B cell (primary cell): ENCODE data around the gene ADGRD1. TPM values are rescaled to one million over a fixed set of nuclear protein-coding genes. Genes with fewer than 3 reads are reported as not detected.
"Not testable (repeated sequence)": the region's sequence is repeated elsewhere in the genome, so short reads cannot be mapped to it uniquely, and the experiment has no call there.

Source experiments
- ATAC-seq: fragments of 200-7000 bp; cut with Tn5 transposase; one replicate; pipeline ENCODE4 v1.10.0; 2021; ENCODE audit warnings: low read depth, mild to moderate bottlenecking, moderate number of reproducible peaks, moderate library complexity
- CTCF ChIA-PET: fragments of 350-600 bp; sonication (Branson Sonifier 250); formaldehyde crosslinking; loops from one replicate; lab custom pipeline; 2021; ENCODE audit warnings: antibody characterized with exemption, inconsistent platforms; lab: Charles Lee
- POLR2A ChIA-PET: fragments of 350-600 bp; sonication (Branson Sonifier 250); formaldehyde crosslinking; loops from one replicate; lab custom pipeline; 2021; ENCODE audit warnings: antibody characterized with exemption; lab: Charles Lee
- DNase-seq: peaks from one replicate; pipeline ENCODE4 v3.0.0; 2013
- H2AFZ ChIP-seq: 2 replicates; pipeline ENCODE4 v1.6.1; 2012; ENCODE audit warnings: mild to moderate bottlenecking, low read depth, low read length; ENCODE audit not compliant: insufficient read depth, poor library complexity, severe bottlenecking
- H3K27ac ChIP-seq, 2 donors: 1 replicate in 1 of 2; 2 replicates in 1 of 2; pipeline ENCODE4 v1.5.1; 2012 to 2013; ENCODE audit warnings: low read length in 2 of 2, mild to moderate bottlenecking in 2 of 2, moderate library complexity in 1 of 2
- H3K27me3 ChIP-seq, 4 experiments: fragments of 200-600 bp in 1 of 4; sonication (generic) in 1 of 4; replicated peaks in 1 of 4; 1 replicate in 2 of 4; 2 replicates in 2 of 4; pipeline versions ENCODE4 v1.6.1 to v1.7.0; 2013 to 2016; ENCODE audit warnings: low read length in 3 of 4, mild to moderate bottlenecking in 2 of 4, mixed read lengths in 1 of 4, moderate library complexity in 1 of 4; ENCODE audit not compliant: insufficient read depth in 4 of 4, control insufficient read depth in 3 of 4; ENCODE audit errors: control extremely low read depth in 1 of 4
- H3K36me3 ChIP-seq, 2 experiments: replicated peaks in 1 of 2; 1 replicate in 1 of 2; 2 replicates in 1 of 2; pipeline versions ENCODE4 v1.6.1 to v1.7.1; 2013; ENCODE audit warnings: low read length in 1 of 2; ENCODE audit not compliant: insufficient read depth in 2 of 2, control insufficient read depth in 1 of 2; ENCODE audit errors: control extremely low read depth in 1 of 2, extremely low read depth in 1 of 2
- H3K4me1 ChIP-seq, 2 donors: fragments of 200-600 bp in 1 of 2; sonication (generic) in 1 of 2; 1 replicate in 1 of 2; 2 replicates in 1 of 2; pipeline versions ENCODE4 v1.5.1 to v1.6.1; 2013 to 2017; ENCODE audit warnings: low read length in 2 of 2; ENCODE audit not compliant: control insufficient read depth in 2 of 2, insufficient read depth in 2 of 2
- H3K4me2 ChIP-seq: replicated peaks from 2 replicates; pipeline ENCODE3; 2012; ENCODE audit warnings: mild to moderate bottlenecking, low read depth, low read length; ENCODE audit not compliant: poor library complexity, severe bottlenecking
- H3K4me3 ChIP-seq, 5 experiments: fragments of 200-600 bp in 1 of 5; sonication (generic) in 1 of 5; 1 replicate in 3 of 5; 2 replicates in 2 of 5; pipeline versions ENCODE4 v1.5.1 to v1.7.0; 2011 to 2016; ENCODE audit warnings: low read length in 4 of 5, mild to moderate bottlenecking in 4 of 5, low read depth in 2 of 5, control low read depth in 1 of 5, moderate library complexity in 1 of 5; ENCODE audit not compliant: insufficient read depth in 1 of 5; ENCODE audit errors: control extremely low read depth in 1 of 5, extremely low read depth in 1 of 5
- H3K79me2 ChIP-seq: fragments of 200-600 bp; sonication (generic); one replicate; pipeline ENCODE4 v1.6.0; 2016; ENCODE audit warnings: low read length; ENCODE audit not compliant: control insufficient read depth, insufficient read depth
- H3K9ac ChIP-seq: fragments of 200-600 bp; sonication (generic); 2 replicates; pipeline ENCODE4 v1.6.1; 2017; ENCODE audit warnings: mild to moderate bottlenecking, low read length, moderate library complexity
- H3K9me3 ChIP-seq, 3 donors: one replicate each; pipeline versions ENCODE4 v1.6.1 to v1.7.1; 2013; ENCODE audit warnings: low read length in 2 of 3; ENCODE audit not compliant: control insufficient read depth in 2 of 3, insufficient read depth in 1 of 3; ENCODE audit errors: control extremely low read depth in 1 of 3
- H4K20me1 ChIP-seq: 2 replicates; pipeline ENCODE4 v1.6.0; 2012; ENCODE audit warnings: mild to moderate bottlenecking, low read length; ENCODE audit not compliant: insufficient read depth, control insufficient read depth, poor library complexity, severe bottlenecking
- H3K27ac Mint-ChIP-seq: one replicate; pipeline ENCODE4 v1.8.0; 2021; ENCODE audit warnings: mixed read lengths
- H3K27me3 Mint-ChIP-seq: one replicate; pipeline ENCODE4 v1.8.0; 2021; ENCODE audit warnings: mixed read lengths
- H3K4me1 Mint-ChIP-seq: one replicate; pipeline ENCODE4 v1.8.0; 2021; ENCODE audit warnings: mixed read lengths
- H3K4me3 Mint-ChIP-seq: one replicate; pipeline ENCODE4 v1.8.0; 2021; ENCODE audit warnings: mixed read lengths
- H3K9me3 Mint-ChIP-seq: one replicate; pipeline ENCODE4 v1.8.0; 2022; ENCODE audit warnings: mixed read lengths; ENCODE audit not compliant: insufficient read depth
- EZH2 ChIP-seq: IDR thresholded peaks from 2 replicates; pipeline ENCODE4 v1.6.1; 2012; ENCODE audit warnings: borderline replicate concordance, low read depth, mild to moderate bottlenecking, moderate library complexity, low read length; ENCODE audit not compliant: insufficient read depth, poor library complexity, severe bottlenecking
- WGBS: methylation state at CpG from one replicate; pipeline ENCODE4 v1.1.5; 2013; ENCODE audit warnings: missing lambda C conversion rate; ENCODE audit not compliant: insufficient coverage; 5-methylcytosine and 5-hydroxymethylcytosine counted together
- intact Hi-C: fragments of 100-400 bp; cut with micrococcal nuclease; formaldehyde crosslinking; loops from one replicate; pipeline ENCODE4 v1.10.0; 2022
- polyA plus RNA-seq: library from polyadenylated mRNA; depleted of rRNA; stranded (reverse); fragments of >200 nt; gene quantifications from 2 replicates; pipeline ENCODE4 v1.2.3, GENCODE V29; 2012
- total RNA-seq, 2 donors: library from RNA; stranded (reverse); fragments of 120-200 nt in 1 of 2; gene quantifications; 1 replicate in 1 of 2; 2 replicates in 1 of 2; pipeline versions ENCODE4 v1.2.3 to v1.2.4, GENCODE V29; 2013 to 2022
- TF ChIP-seq, protein P1 (sequence below): fragments of 200-600 bp; IDR thresholded peaks from one replicate; pipeline ENCODE4 v1.8.0; 2022; ENCODE audit warnings: antibody characterized with exemption, mild to moderate bottlenecking

Gene ADGRD1
- total and polyA plus RNA-seq, 2 donors (not counting 1 experiment from before 2014, with no cell fraction given): 1.1 to 2.2 TPM

DNA sequence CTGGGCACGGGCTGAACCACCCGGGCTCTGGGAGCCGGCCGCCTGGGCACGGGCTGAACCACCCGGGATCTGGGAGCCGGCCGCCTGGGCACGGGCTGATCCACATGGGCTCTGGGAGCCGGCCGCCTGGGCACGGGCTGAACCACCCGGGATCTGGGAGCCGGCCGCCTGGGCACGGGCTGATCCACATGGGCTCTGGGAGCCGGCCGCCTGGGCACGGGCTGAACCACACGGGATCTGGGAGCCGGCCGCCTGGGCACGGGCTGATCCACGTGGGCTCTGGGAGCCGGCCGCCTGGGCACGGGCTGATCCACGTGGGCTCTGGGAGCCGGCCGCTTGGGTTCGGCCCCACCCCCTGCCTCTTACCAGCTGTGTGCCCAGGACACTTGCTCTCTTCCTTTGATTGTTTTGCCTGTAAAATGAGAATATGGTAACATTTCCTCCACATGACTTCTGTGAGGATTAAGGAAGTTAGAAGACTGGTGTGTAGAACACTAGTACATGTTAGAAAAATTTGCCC is 48.7 kb upstream of the ADGRD1 start:
- H3K27ac Mint-ChIP-seq, H3K9me3 ChIP-seq, H3K4me3 Mint-ChIP-seq, H3K4me2 ChIP-seq, DNase-seq, H3K9ac ChIP-seq, intact Hi-C loops, H4K20me1 ChIP-seq, H2AFZ ChIP-seq, H3K36me3 ChIP-seq, H3K27me3 ChIP-seq, ATAC-seq, H3K4me1 ChIP-seq, H3K79me2 ChIP-seq, H3K4me1 Mint-ChIP-seq, H3K4me3 ChIP-seq, H3K27ac ChIP-seq, H3K9me3 Mint-ChIP-seq, POLR2A ChIA-PET, CTCF ChIA-PET: not testable (repeated sequence)
- WGBS: 96% methylated on average over 23 of the region's 31 CpGs
- peaks cover 18% of the 10 kb centered on the region for H3K27me3 Mint-ChIP-seq

DNA sequence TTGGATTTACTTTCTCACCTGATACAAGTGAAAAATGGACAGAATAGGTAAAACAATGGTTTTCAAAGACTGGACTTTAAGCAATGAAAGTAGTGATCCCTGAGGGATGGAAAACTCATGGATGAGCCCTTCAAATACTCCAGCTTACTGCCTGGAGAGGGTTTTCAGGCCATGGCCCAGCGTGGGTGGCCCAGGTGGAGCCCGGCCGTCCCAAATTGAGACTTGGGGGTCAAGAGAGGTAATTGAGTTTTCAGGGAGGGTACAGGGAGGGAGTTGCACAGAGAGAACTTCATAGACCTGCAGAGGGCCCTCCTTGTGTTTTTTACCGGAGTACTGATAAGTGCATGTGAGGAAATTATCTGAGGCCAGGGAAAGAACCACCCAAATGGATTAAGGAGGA is 44.6 kb upstream of the ADGRD1 start:
- 88% methylated on average over 4 of the region's 4 CpGs for WGBS
- no peaks in the 10 kb centered on the region for H3K4me1 Mint-ChIP-seq
- Histone ChIP-seq H3K4me2 (no peak overlapping the region), H4K20me1 (no peaks in the 10 kb centered on the region), H3K4me3 (no peak overlapping the region), H3K36me3 (no peaks in the 10 kb centered on the region), H3K79me2 (no peaks in the 10 kb centered on the region), H3K27ac (no peak overlapping the region), H3K9me3 (peaks cover 3 to 11% (median 4%) of the 10 kb centered on the region in 3 donors), H2AFZ (no peak overlapping the region), H3K27me3 (peaks cover 0 to 9% (median 3%) of the 10 kb centered on the region in 4 experiments), H3K9ac (no peak overlapping the region), H3K4me1 (no peaks in the 10 kb centered on the region)
- H3K9me3 Mint-ChIP-seq: peaks cover 10% of the 10 kb centered on the region
- H3K27ac Mint-ChIP-seq: no peak overlapping the region
- intact Hi-C loops: no loop called here
- ChIA-PET CTCF (no interaction called here), POLR2A (no interaction called here)
- H3K27me3 Mint-ChIP-seq: peaks cover 28% of the 10 kb centered on the region
- DNase-seq (no peak), ATAC-seq (no peak)
- H3K4me3 Mint-ChIP-seq: no peak overlapping the region
- TF ChIP-seq, protein P1, sequence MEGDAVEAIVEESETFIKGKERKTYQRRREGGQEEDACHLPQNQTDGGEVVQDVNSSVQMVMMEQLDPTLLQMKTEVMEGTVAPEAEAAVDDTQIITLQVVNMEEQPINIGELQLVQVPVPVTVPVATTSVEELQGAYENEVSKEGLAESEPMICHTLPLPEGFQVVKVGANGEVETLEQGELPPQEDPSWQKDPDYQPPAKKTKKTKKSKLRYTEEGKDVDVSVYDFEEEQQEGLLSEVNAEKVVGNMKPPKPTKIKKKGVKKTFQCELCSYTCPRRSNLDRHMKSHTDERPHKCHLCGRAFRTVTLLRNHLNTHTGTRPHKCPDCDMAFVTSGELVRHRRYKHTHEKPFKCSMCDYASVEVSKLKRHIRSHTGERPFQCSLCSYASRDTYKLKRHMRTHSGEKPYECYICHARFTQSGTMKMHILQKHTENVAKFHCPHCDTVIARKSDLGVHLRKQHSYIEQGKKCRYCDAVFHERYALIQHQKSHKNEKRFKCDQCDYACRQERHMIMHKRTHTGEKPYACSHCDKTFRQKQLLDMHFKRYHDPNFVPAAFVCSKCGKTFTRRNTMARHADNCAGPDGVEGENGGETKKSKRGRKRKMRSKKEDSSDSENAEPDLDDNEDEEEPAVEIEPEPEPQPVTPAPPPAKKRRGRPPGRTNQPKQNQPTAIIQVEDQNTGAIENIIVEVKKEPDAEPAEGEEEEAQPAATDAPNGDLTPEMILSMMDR: no peak
- TF ChIP-seq EZH2: no peak
